ENCODE data around the gene CRYBG1.

CRYBG1 gene

GRCh38 chr6:106520711-106521401 lies 160.3 kb downstream of the CRYBG1 start:
- no peaks in the 10 kb centered on the region for H3K36me3 ChIP-seq (ENCODE audit: insufficient read depth, low read length)
- H4K20me1 ChIP-seq (ENCODE audit: insufficient read depth, low read length, poor library complexity, severe bottlenecking), result peaks cover 9% of the 10 kb centered on the region
- H3K9me3 ChIP-seq (ENCODE audit: insufficient read depth, low read depth, low read length), result no peaks in the 10 kb centered on the region
- no peaks in the 10 kb centered on the region for H3K27me3 ChIP-seq (ENCODE audit: insufficient read depth, low read length, poor library complexity, severe bottlenecking)
- H3K79me2 ChIP-seq (ENCODE audit: insufficient read depth, low read length), result peaks cover 49% of the 10 kb centered on the region
- no peaks in the 10 kb centered on the region for H3K9me2 ChIP-seq (replicated peaks; ENCODE audit: low read depth, low read length)
- H3F3A ChIP-seq (ENCODE audit: low read depth), result peaks cover 15% of the 10 kb centered on the region
- H2AFZ ChIP-seq (ENCODE audit: low read length), result 0 out of 2 replicates have a peak overlapping the region, but pooled peaks have one; percentile 11
- peak overlapping the region; percentile 92 for H3K4me2 ChIP-seq (ENCODE audit: low read depth, low read length, poor library complexity, severe bottlenecking)
- peak overlapping the region; percentile 73 for H3K4me3 ChIP-seq (ENCODE audit: low read length, poor library complexity, severe bottlenecking)
- H3K9ac ChIP-seq (ENCODE audit: low read depth, low read length, poor library complexity, severe bottlenecking), result peak overlapping the region; percentile 49
- peaks cover 68% of the 10 kb centered on the region for H3K4me1 ChIP-seq (ENCODE audit: insufficient read depth, low read length, poor library complexity, severe bottlenecking)
- TF ChIP-seq CTCF (conservative IDR thresholded peaks at IDR 0.05; ENCODE audit: low read length), result no peak
- TF ChIP-seq EZH2phosphoT487 (IDR thresholded peaks at IDR 0.05; ENCODE audit: borderline replicate concordance), result no peak

- TF ChIP-seq EZH2phosphoT487 (IDR thresholded peaks at IDR 0.05; ENCODE audit: borderline replicate concordance) (no peak), CTCF (conservative IDR thresholded peaks at IDR 0.05; ENCODE audit: low read length) (no peak)
- Histone ChIP-seq H3K4me2 (ENCODE audit: low read depth, low read length, poor library complexity, severe bottlenecking) (peak overlapping the region; percentile 92), H2AFZ (ENCODE audit: low read length) (no peak overlapping the region), H3K4me1 (ENCODE audit: insufficient read depth, low read length, poor library complexity, severe bottlenecking) (peaks cover 66% of the 10 kb centered on the region), H3K27me3 (ENCODE audit: insufficient read depth, low read length, poor library complexity, severe bottlenecking) (no peaks in the 10 kb centered on the region), H3K9ac (ENCODE audit: low read depth, low read length, poor library complexity, severe bottlenecking) (no peak overlapping the region), H3F3A (ENCODE audit: low read depth) (peaks cover 15% of the 10 kb centered on the region), H3K4me3 (ENCODE audit: low read length, poor library complexity, severe bottlenecking) (peak overlapping the region; percentile 73), H3K36me3 (ENCODE audit: insufficient read depth, low read length) (peaks cover 12% of the 10 kb centered on the region), H3K79me2 (ENCODE audit: insufficient read depth, low read length) (peaks cover 36% of the 10 kb centered on the region), H3K9me3 (ENCODE audit: insufficient read depth, low read depth, low read length) (no peaks in the 10 kb centered on the region), H3K9me2 (replicated peaks; ENCODE audit: low read depth, low read length) (no peaks in the 10 kb centered on the region), H4K20me1 (ENCODE audit: insufficient read depth, low read length, poor library complexity, severe bottlenecking) (peaks cover 9% of the 10 kb centered on the region)
These were observed 162.2 kb downstream of the CRYBG1 start for GRCh38 chr6:106522562-106523250.

- Histone ChIP-seq H3F3A (ENCODE audit: low read depth) (peaks cover 6% of the 10 kb centered on the region; the same call in 1 of the 2 replicates), H3K9ac (ENCODE audit: low read depth, low read length, poor library complexity, severe bottlenecking) (peak overlapping the region; percentile 65), H3K79me2 (ENCODE audit: insufficient read depth, low read length) (peaks cover 30% of the 10 kb centered on the region)
These were observed 164.8 kb downstream of the CRYBG1 start for GRCh38 chr6:106525107-106525881.

More at GRCh38 chr6:106525107-106525881, 164.8 kb downstream of the CRYBG1 start:
- Histone ChIP-seq H3K36me3 (ENCODE audit: insufficient read depth, low read length) (peaks cover 26% of the 10 kb centered on the region), H3K9me3 (ENCODE audit: insufficient read depth, low read depth, low read length) (no peaks in the 10 kb centered on the region), H2AFZ (ENCODE audit: low read length) (0 out of 2 replicates have a peak overlapping the region, but pooled peaks have one; percentile 11), H3K4me2 (ENCODE audit: low read depth, low read length, poor library complexity, severe bottlenecking) (peak overlapping the region; percentile 92), H4K20me1 (ENCODE audit: insufficient read depth, low read length, poor library complexity, severe bottlenecking) (peaks cover 9% of the 10 kb centered on the region), H3K4me3 (ENCODE audit: low read length, poor library complexity, severe bottlenecking) (peak overlapping the region; percentile 71), H3K27me3 (ENCODE audit: insufficient read depth, low read length, poor library complexity, severe bottlenecking) (no peaks in the 10 kb centered on the region), H3K9me2 (replicated peaks; ENCODE audit: low read depth, low read length) (no peaks in the 10 kb centered on the region), H3K4me1 (ENCODE audit: insufficient read depth, low read length, poor library complexity, severe bottlenecking) (peaks cover 52% of the 10 kb centered on the region)
- TF ChIP-seq CTCF (conservative IDR thresholded peaks at IDR 0.05; ENCODE audit: low read length) (no peak), EZH2phosphoT487 (IDR thresholded peaks at IDR 0.05; ENCODE audit: borderline replicate concordance) (no peak)

Measured in Loucy (cell line).